AG04449 (cell line): ENCODE results near the gene VPS39.

Experiments used
- CTCF ChIA-PET: fragments of 350-600 bp; formaldehyde crosslinking; extraction: SDS; loops from one replicate; lab custom pipeline; 2021; ENCODE audit warnings: antibody characterized with exemption; lab: Yijun Ruan, JAX
- POLR2A ChIA-PET: fragments of 400-600, 350-600 bp; formaldehyde crosslinking; extraction: SDS; loops from one replicate; lab custom pipeline; 2020; ENCODE audit warnings: antibody characterized with exemption, inconsistent platforms; lab: Yijun Ruan, JAX
- DNase-seq: peaks from one replicate; pipeline ENCODE4 v3.0.0-alpha.2; 2010; ENCODE audit warnings: low read depth, low spot score
- H3K4me3 ChIP-seq: 2 replicates; pipeline ENCODE4 v1.5.1; 2011; ENCODE audit warnings: low read depth, mild to moderate bottlenecking, control low read depth, low read length
- CTCF ChIP-seq: IDR thresholded peaks from one replicate; pipeline ENCODE4 v1.5.1; 2011; ENCODE audit warnings: mild to moderate bottlenecking, moderate library complexity, low read length, control low read depth, inconsistent platforms; ENCODE audit not compliant: insufficient read depth; ENCODE audit errors: missing control alignments

The VPS39 gene

GRCh38 chr15:42159381-42160015, 48.6 kb downstream of the VPS39 start:
- CTCF ChIA-PET, result no interaction called here
- TF ChIP-seq CTCF, result no peak
- POLR2A ChIA-PET, result no interaction called here
- no peak for DNase-seq
- no peak overlapping the region for H3K4me3 ChIP-seq

- no peak for DNase-seq
- ChIA-PET CTCF (no interaction called here), POLR2A (no interaction called here)
- H3K4me3 ChIP-seq, result no peak overlapping the region
- TF ChIP-seq CTCF, result no peak
These were observed 49.2 kb downstream of the VPS39 start for GRCh38 chr15:42158941-42159340.

GRCh38 chr15:42157981-42158765, 49.9 kb downstream of the VPS39 start:
- no peak overlapping the region for H3K4me3 ChIP-seq
- no peak for DNase-seq
- ChIA-PET CTCF (no interaction called here), POLR2A (no interaction called here)
- TF ChIP-seq CTCF, result no peak

- no peak for TF ChIP-seq CTCF
- no peak for DNase-seq
- POLR2A ChIA-PET, result no interaction called here
- H3K4me3 ChIP-seq, result no peak overlapping the region
- CTCF ChIA-PET, result interaction anchor here (1.1 to 1.4 kb wide), 2 partner anchors 17 to 73 kb away, joined by 3 to 4 read pairs; no protein-coding TSS in a partner anchor
These were observed 50.7 kb downstream of the VPS39 start for GRCh38 chr15:42157381-42157780.

- no peak for TF ChIP-seq CTCF
- H3K4me3 ChIP-seq, result no peak within 1 kb of the TSS
- CTCF ChIA-PET, result interaction anchor here (1.1 to 1.4 kb wide), 3 partner anchors 9 to 72 kb away, joined by 3 to 4 read pairs (median 3); no protein-coding TSS in a partner anchor
- POLR2A ChIA-PET, result no interaction called here
- no peak for DNase-seq
These were observed 51.7 kb downstream of the VPS39 start, which contains the start of gene PLA2G4F for GRCh38 chr15:42156243-42156922. TSS of gene PLA2G4F (minus strand) at chr15:42156636. CDS start at chr15:42156549, 87 bp downstream.
